ENCODE data around the gene TMEM263. TPM values are rescaled to one million over a fixed set of nuclear protein-coding genes. Genes with fewer than 3 reads are reported as not detected.

Gene TMEM263
- polyA plus RNA-seq, 4 donors = 76.0 to 85.1 (median 81.3) TPM

- DNase-seq (ENCODE audit: low read depth in 4 of 4, low spot score in 2 of 4) = no peak
These were observed 10.4 kb upstream of the TMEM263 start for GRCh38 chr12:106945261-106945851.

GRCh38 chr12:106947461-106947860 is 8.2 kb upstream of the TMEM263 start:
- DNase-seq (ENCODE audit: low read depth in 4 of 4, low spot score in 2 of 4) = no peak

GRCh38 chr12:106950591-106950990 is 5.1 kb upstream of the TMEM263 start:
- DNase-seq (ENCODE audit: low read depth in 4 of 4, low spot score in 2 of 4) = no peak

DNA sequence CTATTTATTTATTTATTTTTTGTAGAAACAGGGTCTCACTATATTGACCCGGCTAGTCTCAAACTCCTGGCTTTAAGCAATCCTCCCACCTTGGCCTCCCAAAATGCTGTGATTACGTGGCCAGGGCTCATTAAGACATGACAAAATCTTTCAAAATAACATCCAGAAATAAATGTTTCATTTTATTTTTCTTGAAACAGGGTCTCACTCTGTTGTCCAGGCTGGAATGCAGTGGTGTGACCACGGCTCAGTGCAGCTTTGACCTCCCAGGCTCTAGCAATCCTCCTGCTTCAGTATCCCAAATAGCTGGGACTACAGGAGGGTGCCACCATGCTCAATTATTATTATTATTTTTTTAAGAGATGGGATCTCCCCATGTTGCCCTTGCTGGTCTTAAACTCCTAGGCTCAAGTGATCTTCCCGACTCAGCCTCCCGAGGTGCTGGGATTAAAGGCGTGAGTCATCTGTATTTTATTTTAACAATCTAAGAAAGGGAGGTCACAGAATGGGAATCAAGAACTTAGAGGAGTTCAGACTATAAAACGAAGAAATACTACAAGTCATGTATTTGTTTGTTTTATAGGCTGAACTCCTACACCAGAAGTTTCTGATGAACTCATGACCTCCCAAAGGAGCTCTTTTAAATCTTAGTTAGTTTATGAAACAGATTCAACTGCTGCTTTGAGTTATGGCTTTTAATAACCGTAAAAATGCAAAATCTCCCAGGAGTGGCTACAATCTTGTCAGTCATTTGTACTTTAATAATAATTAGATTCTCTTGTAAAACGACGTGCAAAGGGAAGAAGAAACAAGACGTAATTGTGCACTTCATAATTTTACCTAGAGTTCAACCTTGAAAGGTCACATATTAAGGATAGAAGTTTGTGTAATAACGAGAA is 2.1 kb upstream of the TMEM263 start:
- no peak for DNase-seq (ENCODE audit: low read depth in 4 of 4, low spot score in 2 of 4)

GRCh38 chr12:106954462-106955376 is 988 bp upstream of the TMEM263 start:
- DNase-seq (ENCODE audit: low read depth in 4 of 4, low spot score in 2 of 4) = peak in 1 of 4 donors; percentile 77

DNA sequence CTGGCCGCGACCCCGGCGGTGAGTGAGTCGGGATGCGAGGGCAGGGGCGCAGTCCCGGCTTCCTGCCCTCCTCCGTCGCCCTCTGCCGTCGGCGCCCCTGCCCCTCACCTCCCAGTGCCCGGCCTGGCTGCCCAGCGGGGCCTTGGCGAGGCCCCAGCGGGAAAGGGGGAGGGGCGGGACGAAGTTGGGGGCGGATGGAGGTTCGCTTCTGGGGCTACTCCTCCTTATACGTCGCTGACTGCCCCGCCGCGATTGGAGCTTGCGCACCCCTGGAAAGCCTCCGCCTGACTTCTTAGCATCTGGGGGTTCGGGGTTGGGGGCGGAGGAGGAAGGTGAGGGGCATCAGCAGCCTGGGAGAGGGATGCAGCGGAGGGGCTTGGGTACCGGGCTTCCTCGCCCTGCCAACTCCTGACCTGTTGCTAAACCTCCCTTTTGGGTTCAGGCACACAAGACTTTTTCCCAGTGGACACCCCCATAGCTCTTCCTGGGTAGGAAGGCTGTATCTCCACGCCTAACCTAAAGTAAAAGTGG is 406 bp downstream of the TMEM263 start:
- DNase-seq (ENCODE audit: low read depth in 4 of 4, low spot score in 2 of 4) = peak in 3 of 4 donors; percentile 51 to 58 (median 54)

GRCh38 chr12:106957583-106957982 is 1.9 kb downstream of the TMEM263 start:
- DNase-seq (ENCODE audit: low read depth in 4 of 4, low spot score in 2 of 4) = no peak

DNA sequence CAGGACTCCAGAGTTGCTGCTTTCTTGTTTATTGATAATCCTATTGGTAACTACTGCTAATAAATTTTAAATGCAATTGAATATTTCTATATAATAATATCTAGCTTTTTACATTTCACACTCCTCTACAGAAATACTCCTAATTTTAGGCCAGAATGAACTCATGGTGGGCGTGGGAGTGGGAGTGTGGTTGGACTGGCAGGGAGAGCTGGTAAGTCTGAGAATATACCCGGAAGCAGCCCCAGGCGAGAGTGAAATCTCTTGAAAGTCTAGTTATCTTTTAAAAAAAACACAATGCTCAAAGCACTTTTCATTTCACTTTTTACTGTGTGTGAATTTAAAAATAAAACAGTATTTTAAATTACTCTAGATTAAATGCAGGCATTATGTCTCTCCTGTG is 4.7 kb downstream of the TMEM263 start:
- no peak for DNase-seq (ENCODE audit: low read depth in 4 of 4, low spot score in 2 of 4)

GRCh38 chr12:106962286-106962685 is 6.6 kb downstream of the TMEM263 start:
- DNase-seq (ENCODE audit: low read depth in 4 of 4, low spot score in 2 of 4) = no peak

- DNase-seq (ENCODE audit: low read depth in 4 of 4, low spot score in 2 of 4) = no peak
These were observed 8.8 kb downstream of the TMEM263 start for GRCh38 chr12:106964526-106964925.

DNA sequence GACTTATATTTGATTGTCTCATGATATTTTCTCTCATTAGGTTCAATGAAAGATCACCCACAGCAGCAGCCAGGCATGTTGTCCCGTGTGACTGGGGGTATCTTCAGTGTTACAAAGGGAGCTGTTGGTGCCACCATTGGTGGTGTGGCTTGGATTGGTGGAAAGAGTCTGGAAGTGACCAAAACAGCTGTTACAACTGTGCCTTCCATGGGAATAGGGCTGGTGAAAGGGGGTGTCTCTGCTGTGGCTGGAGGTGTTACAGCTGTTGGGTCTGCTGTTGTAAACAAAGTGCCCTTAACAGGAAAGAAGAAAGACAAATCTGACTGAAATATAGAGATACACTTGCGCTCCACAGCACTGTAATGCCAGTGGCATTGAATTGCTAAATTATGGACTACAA is 15.4 kb downstream of the TMEM263 start:
- DNase-seq (ENCODE audit: low read depth in 4 of 4, low spot score in 2 of 4) = no peak

GRCh38 chr12:106973545-106973944 is 17.8 kb downstream of the TMEM263 start:
- no peak for DNase-seq (ENCODE audit: low read depth in 4 of 4, low spot score in 2 of 4)

DNA sequence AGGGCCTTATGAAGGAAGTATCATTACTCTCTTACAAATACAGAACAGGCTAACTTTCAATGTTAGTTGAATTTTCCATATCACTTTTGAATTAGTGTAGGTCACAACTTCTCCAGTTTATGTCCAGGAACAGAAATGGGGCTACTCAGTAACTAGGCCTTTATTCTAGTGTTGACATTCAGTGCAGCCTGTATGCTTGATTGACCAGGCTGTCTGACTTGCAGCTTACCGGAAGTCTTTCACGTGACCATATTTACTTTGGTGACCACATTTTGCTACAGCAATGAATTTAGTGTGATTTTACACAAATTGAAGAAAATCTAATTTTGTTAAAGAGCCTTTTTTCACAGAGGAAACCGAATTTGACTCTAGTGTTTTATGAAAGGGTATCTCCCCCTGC is 18.8 kb downstream of the TMEM263 start:
- DNase-seq (ENCODE audit: low read depth in 4 of 4, low spot score in 2 of 4) = no peak

GRCh38 chr12:106975098-106975497 is 19.4 kb downstream of the TMEM263 start:
- no peak for DNase-seq (ENCODE audit: low read depth in 4 of 4, low spot score in 2 of 4)

DNA sequence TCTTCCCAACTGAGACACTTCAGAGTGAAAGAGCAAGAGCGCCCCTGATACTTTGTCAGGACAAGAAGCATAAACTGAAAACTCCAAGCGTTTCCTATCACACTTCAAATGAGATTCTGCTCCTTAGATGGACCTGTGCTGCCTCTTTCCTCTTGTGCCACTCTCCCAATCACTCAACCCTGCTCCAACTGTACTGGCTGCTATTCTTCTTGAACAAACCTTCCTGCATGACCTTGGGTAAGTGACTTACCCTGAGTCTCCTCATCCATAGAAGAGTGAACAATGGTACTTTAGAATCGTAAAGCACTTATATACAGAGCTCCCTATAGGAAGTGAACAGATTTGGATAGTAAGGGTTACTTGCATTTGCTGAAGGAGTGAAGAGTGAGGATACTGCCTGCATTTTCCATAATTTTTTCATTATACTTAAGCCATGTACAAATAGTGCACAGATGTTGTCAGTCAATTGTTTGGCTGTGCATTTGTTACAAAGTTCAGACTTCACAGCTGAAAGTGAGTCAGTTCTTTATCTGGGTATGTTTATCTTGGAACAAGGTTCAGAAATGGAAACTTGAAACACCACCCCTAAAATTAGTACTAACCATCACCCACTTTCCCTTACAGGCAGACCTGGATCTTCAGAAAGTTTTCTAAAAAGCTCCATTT is 20.4 kb downstream of the TMEM263 start:
- no peak for DNase-seq (ENCODE audit: low read depth in 4 of 4, low spot score in 2 of 4)

DNA sequence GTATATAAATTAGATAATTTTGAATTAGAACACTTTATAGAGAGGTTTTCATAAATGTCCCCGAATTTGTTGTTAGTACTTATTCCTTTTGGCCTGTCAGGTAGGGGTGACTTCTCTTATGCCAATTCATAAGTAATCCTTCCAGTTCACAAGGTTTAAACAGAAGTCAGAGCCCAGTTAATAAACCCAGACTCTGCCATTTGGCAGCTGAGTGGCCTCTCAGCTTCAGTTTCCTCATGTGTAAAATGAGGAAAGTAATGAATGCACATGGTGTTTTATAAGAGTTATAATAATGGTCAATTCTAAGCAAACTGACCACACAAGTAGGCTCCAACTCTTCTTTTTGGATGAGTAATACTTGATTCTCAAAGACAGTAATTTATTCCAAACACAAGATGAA is 21.0 kb downstream of the TMEM263 start:
- DNase-seq (ENCODE audit: low read depth in 4 of 4, low spot score in 2 of 4) = no peak

DNA sequence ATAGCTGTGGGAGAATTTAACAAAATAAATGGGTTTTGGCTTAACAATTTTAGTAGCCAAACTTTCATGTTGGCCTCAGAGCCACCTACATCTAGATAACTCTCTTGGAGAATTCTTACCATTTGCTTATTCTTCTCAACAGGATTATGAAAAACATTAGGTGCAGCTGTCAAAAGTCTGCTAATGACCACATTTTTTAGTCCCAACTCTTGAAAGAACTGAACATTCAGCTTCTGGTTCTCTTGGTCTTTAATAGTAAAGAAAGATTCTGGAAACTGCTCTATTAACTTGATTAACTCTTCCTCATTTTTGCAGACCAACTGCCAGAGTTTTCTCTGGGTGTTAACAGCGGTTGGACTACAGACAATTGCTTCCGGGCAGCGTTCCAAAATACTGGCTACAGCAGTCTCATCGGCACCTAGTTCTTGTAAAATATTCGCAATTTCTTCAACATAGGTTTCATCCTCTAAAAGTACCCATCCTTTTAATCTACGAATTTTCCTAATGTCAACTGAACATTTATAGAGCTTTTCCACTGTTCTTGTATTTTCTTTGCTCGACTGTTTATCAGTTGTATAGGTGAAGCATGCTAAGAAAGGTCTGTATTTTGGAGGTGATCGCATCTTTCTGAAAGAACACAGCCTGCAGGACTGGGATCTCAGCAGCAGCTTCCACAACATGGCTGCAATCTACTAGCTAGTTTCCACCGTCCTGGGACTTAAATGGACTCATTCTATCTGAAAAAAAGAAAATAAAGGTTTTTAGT is 22.5 kb downstream of the TMEM263 start:
- DNase-seq (ENCODE audit: low read depth in 4 of 4, low spot score in 2 of 4) = no peak

DNA sequence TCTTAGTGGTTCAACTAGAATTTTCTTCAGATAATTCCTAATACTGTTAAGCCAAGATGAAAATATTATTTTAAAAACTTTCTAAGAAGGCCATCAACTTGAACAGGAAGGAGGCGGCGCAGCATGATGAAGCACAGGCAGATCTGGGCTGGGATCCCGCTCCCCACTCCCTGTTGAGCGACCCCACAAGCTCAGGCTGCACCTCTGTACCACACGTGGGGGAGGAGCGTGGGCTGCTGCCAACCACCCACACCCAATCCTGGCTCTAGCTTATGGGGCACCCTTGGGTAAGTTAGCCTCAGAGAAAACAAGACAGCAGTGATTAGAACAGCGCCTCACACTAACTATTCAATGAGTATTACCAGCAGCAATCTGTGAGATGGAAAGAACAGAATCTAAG is 25.2 kb downstream of the TMEM263 start:
- no peak for DNase-seq (ENCODE audit: low read depth in 4 of 4, low spot score in 2 of 4)

- DNase-seq (ENCODE audit: low read depth in 4 of 4, low spot score in 2 of 4) = no peak
These were observed 26.1 kb downstream of the TMEM263 start for GRCh38 chr12:106981788-106982187.

DNA sequence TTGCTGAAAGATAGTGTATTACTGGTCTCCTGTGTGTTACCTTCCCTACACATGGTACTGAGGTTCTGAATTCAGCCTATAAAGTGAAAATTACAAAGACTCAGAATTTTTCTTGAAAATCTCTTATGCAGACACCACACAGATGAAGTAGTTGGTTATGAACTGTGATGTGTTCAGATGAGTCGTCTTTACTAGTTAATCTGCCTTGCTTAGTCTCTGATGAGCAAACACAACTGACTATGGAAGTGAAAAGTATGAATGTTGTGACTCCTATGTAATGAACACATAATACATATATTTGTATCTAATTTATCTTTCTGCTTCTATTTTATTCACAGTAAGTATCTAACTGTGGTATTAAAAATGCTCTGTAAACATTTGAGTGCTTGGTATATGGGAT is 26.5 kb downstream of the TMEM263 start:
- DNase-seq (ENCODE audit: low read depth in 4 of 4, low spot score in 2 of 4) = no peak

Data from left renal cortex interstitium (tissue), 4 donors.